Measurements from ENCODE around the gene TLK1. TPM values are rescaled to one million over a fixed set of nuclear protein-coding genes. Genes with fewer than 3 reads are reported as not detected.

TLK1 gene
- total RNA-seq (2014; rRNA removed; shearing (Covaris generic)) = 27.2 and 29.7 TPM in 2 replicates
- 150 and 154 TPM in 2 replicates for total RNA-seq (2022)
- Bru-seq, nascent RNA = percentile 96 among the genes with signal in this experiment
- percentile 88 among the genes with signal in this experiment for BruChase-seq, experiment 1, labeled RNA remaining after a 6-hour chase
- percentile 87 among the genes with signal in this experiment for BruChase-seq, experiment 2, labeled RNA remaining after a 2-hour chase
- long read RNA-seq, full-length matches to known transcripts = 36 of 62 reads
- long read RNA-seq, partial matches to known transcripts = 5 of 62 reads
- long read RNA-seq, other reads (novel, unspliced or antisense) = 21 of 62 reads

DNA sequence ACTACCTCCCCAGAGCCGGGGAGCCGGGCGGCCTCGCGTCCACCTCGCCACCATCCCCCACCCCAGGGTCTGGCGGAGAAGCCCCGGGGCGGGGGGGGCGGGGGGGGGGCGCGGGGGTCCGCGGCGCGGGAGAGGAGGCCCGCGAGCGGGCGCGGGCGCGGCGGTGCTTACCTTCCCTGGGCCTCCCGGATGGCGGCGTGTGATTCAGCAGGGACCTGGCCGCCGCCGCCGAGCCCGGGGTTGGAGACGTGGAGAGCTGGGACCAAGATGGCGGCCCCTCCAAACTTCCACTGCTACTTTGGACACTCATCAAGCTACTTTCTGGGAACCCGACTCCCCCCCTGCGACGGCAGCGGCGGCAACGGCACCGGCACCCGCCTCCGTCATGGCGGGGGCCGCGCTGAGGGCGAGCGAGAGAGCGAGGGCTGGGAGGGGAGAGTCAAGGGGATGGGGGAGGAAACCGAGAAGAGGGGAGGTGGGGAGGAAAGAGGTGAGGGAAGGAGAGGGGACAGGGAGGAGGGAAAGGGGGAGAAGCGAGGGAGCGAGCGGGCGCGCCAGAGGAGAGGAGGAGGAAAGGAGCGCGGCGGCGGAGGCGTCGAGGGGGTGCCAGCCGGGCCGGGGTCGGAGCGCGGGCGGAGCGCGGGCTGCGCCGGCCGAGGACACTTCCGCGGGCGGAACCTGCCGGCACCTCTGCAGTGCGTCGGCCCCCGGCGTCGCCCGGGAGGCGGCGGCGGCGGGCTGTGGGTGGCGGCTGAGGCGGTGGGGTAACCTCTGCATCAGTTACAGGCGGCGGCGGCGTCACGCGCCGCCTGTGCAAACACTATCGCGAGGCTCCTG, at the start of gene TLK1:
TSS of gene TLK1 (minus strand) at position 775 of the 837 bp plus-strand sequence. CDS start at position 310, 465 bp downstream.
- DNase-seq (ENCODE audit: low spot score) = peak; percentile 90
- CTCF ChIA-PET (ENCODE audit: unreplicated experiment) = no interaction called here
- Histone ChIP-seq H3K36me3 (ENCODE audit: insufficient read depth, low read length) (peaks cover 21% of the 10 kb centered on the region; the same call in 1 of the 2 replicates), H3K9me3 (ENCODE audit: low read length) (no peaks in the 10 kb centered on the region), H2AFZ (ENCODE audit: low read length) (peak within 1 kb of the TSS; percentile 64; the same call in 1 of the 2 replicates), H4K20me1 (ENCODE audit: insufficient read depth, low read length) (peaks cover 37% of the 10 kb centered on the region), H3K4me1 (ENCODE audit: insufficient read depth, low read length, poor library complexity, severe bottlenecking) (peaks cover 56% of the 10 kb centered on the region), H3K79me2 (ENCODE audit: insufficient read depth, low read depth, low read length) (peaks cover 55% of the 10 kb centered on the region), H3K4me2 (ENCODE audit: low read length) (peak within 1 kb of the TSS; percentile 95), H3K4me3 (ENCODE audit: low read depth, low read length, poor library complexity, severe bottlenecking) (peak within 1 kb of the TSS; percentile 94), H3K9me2 (ENCODE audit: insufficient read depth, low read length) (no peaks in the 10 kb centered on the region), H3K27ac (ENCODE audit: low read depth, low read length, poor library complexity, severe bottlenecking) (peak within 1 kb of the TSS; percentile 95)
- TF ChIP-seq, protein P1, sequence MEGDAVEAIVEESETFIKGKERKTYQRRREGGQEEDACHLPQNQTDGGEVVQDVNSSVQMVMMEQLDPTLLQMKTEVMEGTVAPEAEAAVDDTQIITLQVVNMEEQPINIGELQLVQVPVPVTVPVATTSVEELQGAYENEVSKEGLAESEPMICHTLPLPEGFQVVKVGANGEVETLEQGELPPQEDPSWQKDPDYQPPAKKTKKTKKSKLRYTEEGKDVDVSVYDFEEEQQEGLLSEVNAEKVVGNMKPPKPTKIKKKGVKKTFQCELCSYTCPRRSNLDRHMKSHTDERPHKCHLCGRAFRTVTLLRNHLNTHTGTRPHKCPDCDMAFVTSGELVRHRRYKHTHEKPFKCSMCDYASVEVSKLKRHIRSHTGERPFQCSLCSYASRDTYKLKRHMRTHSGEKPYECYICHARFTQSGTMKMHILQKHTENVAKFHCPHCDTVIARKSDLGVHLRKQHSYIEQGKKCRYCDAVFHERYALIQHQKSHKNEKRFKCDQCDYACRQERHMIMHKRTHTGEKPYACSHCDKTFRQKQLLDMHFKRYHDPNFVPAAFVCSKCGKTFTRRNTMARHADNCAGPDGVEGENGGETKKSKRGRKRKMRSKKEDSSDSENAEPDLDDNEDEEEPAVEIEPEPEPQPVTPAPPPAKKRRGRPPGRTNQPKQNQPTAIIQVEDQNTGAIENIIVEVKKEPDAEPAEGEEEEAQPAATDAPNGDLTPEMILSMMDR (conservative IDR thresholded peaks at IDR 0.05; ENCODE audit: low read length) = 0 out of 2 replicates have a peak, but pooled peaks have one; percentile 1
- TF ChIP-seq EZH2phosphoT487 (IDR thresholded peaks at IDR 0.05; ENCODE audit: borderline replicate concordance, low read depth, low read length) = no peak
- no TSS peak for BruUV-seq (replicated peaks)
- POLR2A ChIA-PET = interaction anchor here (0.7 to 2.5 kb wide), 6 partner anchors 51 to 250 kb away, joined by 3 to 9 read pairs (median 5); no protein-coding TSS in a partner anchor
- intact Hi-C loops (cut with micrococcal nuclease; ENCODE audit: unreplicated experiment) = loop anchor here (1.0 to 5.0 kb wide), 4 partner anchors 163 to 273 kb away; partner anchors contain the start of genes GORASP2 and METTL8

DNA sequence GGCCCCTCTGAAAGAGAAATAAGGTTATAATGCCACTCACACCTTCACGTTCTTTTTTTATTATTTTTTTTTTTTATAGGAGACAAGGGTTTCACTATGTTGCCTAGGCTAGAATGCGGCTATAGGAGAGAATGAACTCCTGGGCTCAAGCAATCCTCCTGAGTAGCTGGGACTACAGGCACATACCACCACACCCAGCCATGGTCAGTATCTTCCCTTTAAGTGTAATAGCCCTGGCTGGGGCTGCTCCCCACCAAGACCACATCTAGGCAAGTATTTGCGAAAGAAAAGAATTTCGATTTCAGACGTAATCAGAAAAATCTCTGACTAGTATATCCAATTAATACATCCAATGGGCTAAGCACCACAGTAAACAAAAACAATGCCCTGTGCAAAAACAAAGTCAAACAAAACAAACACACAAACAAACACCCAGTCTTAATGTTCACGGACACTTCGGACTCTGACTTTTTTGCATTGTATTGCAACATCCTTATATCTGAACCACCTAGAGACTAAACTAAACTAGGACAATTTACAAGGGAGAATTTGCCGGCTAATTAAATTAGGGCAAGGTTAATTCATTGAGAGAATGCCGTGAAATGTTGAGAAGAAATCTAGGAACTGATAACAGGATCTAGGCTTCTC, 49.6 kb upstream of the TLK1 start:
- TF ChIP-seq EZH2phosphoT487 (IDR thresholded peaks at IDR 0.05; ENCODE audit: borderline replicate concordance, low read depth, low read length) = no peak
- TF ChIP-seq, protein P1 (conservative IDR thresholded peaks at IDR 0.05; ENCODE audit: low read length) = no peak
- H2AFZ ChIP-seq (ENCODE audit: low read length) = peak overlapping the region; percentile 88
- peaks cover 38% of the 10 kb centered on the region for H3K4me1 ChIP-seq (ENCODE audit: insufficient read depth, low read length, poor library complexity, severe bottlenecking)
- ChIA-PET POLR2A (interaction anchor here (0.6 to 2.6 kb wide), 7 partner anchors 12 to 1341 kb away, joined by 3 to 7 read pairs (median 5); no protein-coding TSS in a partner anchor), CTCF (ENCODE audit: unreplicated experiment) (no interaction called here)
- intact Hi-C loops (cut with micrococcal nuclease; ENCODE audit: unreplicated experiment) = loop anchor here (2.0 kb wide), 1 partner anchor 106 kb away; no protein-coding TSS in a partner anchor
- peak overlapping the region; percentile 71 for H3K4me2 ChIP-seq (ENCODE audit: low read length)
- no peak for DNase-seq (ENCODE audit: low spot score)
- H3K79me2 ChIP-seq (ENCODE audit: insufficient read depth, low read depth, low read length) = no peaks in the 10 kb centered on the region
- H4K20me1 ChIP-seq (ENCODE audit: insufficient read depth, low read length) = no peaks in the 10 kb centered on the region
- no TSS peak for BruUV-seq (replicated peaks)
- H3K27ac ChIP-seq (ENCODE audit: low read depth, low read length, poor library complexity, severe bottlenecking) = peak overlapping the region; percentile 87
- no peaks in the 10 kb centered on the region; the same call in 1 of the 2 replicates for H3K36me3 ChIP-seq (ENCODE audit: insufficient read depth, low read length)
- H3K9me2 ChIP-seq (ENCODE audit: insufficient read depth, low read length) = no peaks in the 10 kb centered on the region
- H3K9me3 ChIP-seq (ENCODE audit: low read length) = peaks cover 15% of the 10 kb centered on the region; the same call in 1 of the 2 replicates
- H3K4me3 ChIP-seq (ENCODE audit: low read depth, low read length, poor library complexity, severe bottlenecking) = peak overlapping the region; percentile 59
